CD4-positive, alpha-beta T cell treated with Interleukin-15 for 4 hours (primary cell): Measurements from ENCODE around the gene SUSD5.
"Not testable (repeated sequence)": the region's sequence is repeated elsewhere in the genome, so short reads cannot be mapped to it uniquely, and the experiment has no call there.

ENCODE experiments used
- DNase-seq: peaks from one replicate; pipeline ENCODE4 v3.0.0-alpha.2; 2020; ENCODE audit warnings: low spot score

The SUSD5 gene

GRCh38 chr3:33152363-33153360, 65.9 kb downstream of the SUSD5 start:
- no peak for DNase-seq

- no peak for DNase-seq
Measured at GRCh38 chr3:33149342-33149741, 69.3 kb downstream of the SUSD5 start.

- no peak for DNase-seq
Measured at GRCh38 chr3:33146791-33147445, 71.7 kb downstream of the SUSD5 start.

- DNase-seq: no peak
Measured at GRCh38 chr3:33145901-33146580, 72.6 kb downstream of the SUSD5 start.

- no peak for DNase-seq
Measured at GRCh38 chr3:33145221-33145900, 73.2 kb downstream of the SUSD5 start.

GRCh38 chr3:33144433-33144832, 74.2 kb downstream of the SUSD5 start:
- peak; percentile 13 for DNase-seq

- DNase-seq: no peak
Measured at GRCh38 chr3:33141006-33141405, 77.6 kb downstream of the SUSD5 start.

GRCh38 chr3:33139996-33140395, 78.6 kb downstream of the SUSD5 start:
- DNase-seq: no peak

GRCh38 chr3:33139006-33139623, 79.5 kb downstream of the SUSD5 start:
- not testable (repeated sequence) for DNase-seq

GRCh38 chr3:33137691-33138090, 80.9 kb downstream of the SUSD5 start:
- DNase-seq: no peak

- DNase-seq: no peak
Measured at GRCh38 chr3:33134026-33134625, 84.5 kb downstream of the SUSD5 start.

- no peak for DNase-seq
Measured at GRCh38 chr3:33132019-33132360, 86.6 kb downstream of the SUSD5 start.

GRCh38 chr3:33131331-33132018, 87.1 kb downstream of the SUSD5 start:
- DNase-seq: peak; percentile 53

GRCh38 chr3:33130144-33130543, 88.5 kb downstream of the SUSD5 start:
- no peak for DNase-seq

- DNase-seq: no peak
Measured at GRCh38 chr3:33128706-33129105, 89.9 kb downstream of the SUSD5 start.

GRCh38 chr3:33125840-33126239, 92.8 kb downstream of the SUSD5 start:
- no peak for DNase-seq

- DNase-seq: no peak
Measured at GRCh38 chr3:33124638-33125037, 94.0 kb downstream of the SUSD5 start.

- no peak for DNase-seq
Measured at GRCh38 chr3:33122991-33123390, 95.6 kb downstream of the SUSD5 start.

GRCh38 chr3:33119891-33120290, 98.7 kb downstream of the SUSD5 start:
- no peak for DNase-seq

- DNase-seq: no peak
Measured at GRCh38 chr3:33117461-33117860, 101.1 kb downstream of the SUSD5 start.
